Endodermal cell (in vitro differentiated cells): Measurements from ENCODE around the gene LTBP3. TPM values are rescaled to one million over a fixed set of nuclear protein-coding genes. Genes with fewer than 3 reads are reported as not detected.
A peak's percentile ranks its signal among the peaks of the same experiment; 100 is the strongest.

Source experiments
- DNase-seq: peaks from one replicate; pipeline ENCODE4 v3.0.0-alpha.2; 2017
- H3K27ac ChIP-seq: 2 replicates; pipeline ENCODE4 v1.5.1; 2013; ENCODE audit warnings: mild to moderate bottlenecking, low read depth, low read length, moderate library complexity
- H3K27me3 ChIP-seq: 2 replicates; pipeline ENCODE4 v1.6.1; 2013; ENCODE audit warnings: mild to moderate bottlenecking, low read length, moderate library complexity; ENCODE audit not compliant: insufficient read depth, control insufficient read depth, poor library complexity, severe bottlenecking
- H3K36me3 ChIP-seq: 2 replicates; pipeline ENCODE4 v1.7.0; 2013; ENCODE audit warnings: mild to moderate bottlenecking, low read length, moderate library complexity; ENCODE audit not compliant: control insufficient read depth, insufficient read depth
- H3K4me1 ChIP-seq: one replicate; pipeline ENCODE4 v1.7.0; 2013; ENCODE audit warnings: low read length; ENCODE audit not compliant: control insufficient read depth, insufficient read depth
- H3K4me3 ChIP-seq: 2 replicates; pipeline ENCODE4 v1.5.1; 2013; ENCODE audit warnings: mild to moderate bottlenecking, low read length, moderate library complexity
- H3K9ac ChIP-seq: 2 replicates; pipeline ENCODE4 v1.6.1; 2013; ENCODE audit warnings: mild to moderate bottlenecking, low read length, moderate library complexity; ENCODE audit not compliant: poor library complexity, severe bottlenecking; ENCODE audit errors: extremely low read depth
- H3K9me3 ChIP-seq: 2 replicates; pipeline ENCODE4 v1.6.1; 2013; ENCODE audit warnings: mild to moderate bottlenecking, low read length, moderate library complexity; ENCODE audit not compliant: control insufficient read depth
- H3K27ac Mint-ChIP-seq: 2 replicates; pipeline ENCODE4 v1.8.0; 2020; ENCODE audit warnings: mixed read lengths
- H3K27me3 Mint-ChIP-seq: 2 replicates; pipeline ENCODE4 v1.8.0; 2021; ENCODE audit warnings: mild to moderate bottlenecking, mixed read lengths; ENCODE audit not compliant: insufficient read depth
- H3K36me3 Mint-ChIP-seq: 2 replicates; pipeline ENCODE4 v1.8.0; 2020; ENCODE audit warnings: low read depth, mixed read lengths
- H3K4me1 Mint-ChIP-seq: 2 replicates; pipeline ENCODE4 v1.8.0; 2020; ENCODE audit warnings: mixed read lengths
- H3K4me3 Mint-ChIP-seq: 2 replicates; pipeline ENCODE4 v1.8.0; 2020; ENCODE audit warnings: mild to moderate bottlenecking, moderate library complexity, mixed read lengths
- H3K9me3 Mint-ChIP-seq: 2 replicates; pipeline ENCODE4 v1.8.0; 2020; ENCODE audit warnings: mild to moderate bottlenecking, mixed read lengths
- whole genome bisulfite sequencing, 2 experiments: methylation state at CpG; one replicate each; pipeline versions ENCODE4 v1.1.5 to v1.1.7; 2013; ENCODE audit warnings: missing lambda C conversion rate in 2 of 2, mixed read lengths in 1 of 2; ENCODE audit not compliant: insufficient coverage in 1 of 2, insufficient read length in 1 of 2; 5-methylcytosine and 5-hydroxymethylcytosine counted together
- total RNA-seq, 2 donors: library from RNA; stranded (reverse); fragmentation: NEBNext Ultra II Directional in 1 of 2; extraction: Animal tissue kit (Norgen Biotek cat#: 25700) in 1 of 2; gene quantifications; 2 replicates in 1 of 2; 3 replicates in 1 of 2; pipeline ENCODE4 v1.2.1, GENCODE V29; 2021
- TF ChIP-seq, protein P1 (sequence below): fragments of 200-600 bp; sonication (generic); conservative IDR thresholded peaks from 2 replicates; pipeline ENCODE4 v1.5.0; 2021; ENCODE audit warnings: antibody characterized with exemption, mild to moderate bottlenecking

The LTBP3 gene
- total RNA-seq, 2 donors from 2014 or later: 19.7 to 24.2 TPM

GRCh38 chr11:65549096-65549495 is 9.1 kb downstream of the LTBP3 start:
- Histone ChIP-seq H3K4me3 (no peak overlapping the region), H3K9me3 (no peaks in the 10 kb centered on the region), H3K9ac (no peak overlapping the region), H3K36me3 (no peaks in the 10 kb centered on the region), H3K4me1 (peaks cover 3% of the 10 kb centered on the region), H3K27me3 (peaks cover 50% of the 10 kb centered on the region), H3K27ac (no peak overlapping the region)
- no peak for DNase-seq
- peaks cover 22% of the 10 kb centered on the region for H3K4me1 Mint-ChIP-seq
- no peak overlapping the region for H3K27ac Mint-ChIP-seq
- WGBS, 2 experiments: 91% methylated on average over 3 of the region's 3 CpGs; no CpG with 5 or more reads in 1 of the 2 experiments
- no peak overlapping the region for H3K4me3 Mint-ChIP-seq
- H3K27me3 Mint-ChIP-seq: peaks cover 82% of the 10 kb centered on the region
- no peaks in the 10 kb centered on the region for H3K36me3 Mint-ChIP-seq
- TF ChIP-seq, protein P1, sequence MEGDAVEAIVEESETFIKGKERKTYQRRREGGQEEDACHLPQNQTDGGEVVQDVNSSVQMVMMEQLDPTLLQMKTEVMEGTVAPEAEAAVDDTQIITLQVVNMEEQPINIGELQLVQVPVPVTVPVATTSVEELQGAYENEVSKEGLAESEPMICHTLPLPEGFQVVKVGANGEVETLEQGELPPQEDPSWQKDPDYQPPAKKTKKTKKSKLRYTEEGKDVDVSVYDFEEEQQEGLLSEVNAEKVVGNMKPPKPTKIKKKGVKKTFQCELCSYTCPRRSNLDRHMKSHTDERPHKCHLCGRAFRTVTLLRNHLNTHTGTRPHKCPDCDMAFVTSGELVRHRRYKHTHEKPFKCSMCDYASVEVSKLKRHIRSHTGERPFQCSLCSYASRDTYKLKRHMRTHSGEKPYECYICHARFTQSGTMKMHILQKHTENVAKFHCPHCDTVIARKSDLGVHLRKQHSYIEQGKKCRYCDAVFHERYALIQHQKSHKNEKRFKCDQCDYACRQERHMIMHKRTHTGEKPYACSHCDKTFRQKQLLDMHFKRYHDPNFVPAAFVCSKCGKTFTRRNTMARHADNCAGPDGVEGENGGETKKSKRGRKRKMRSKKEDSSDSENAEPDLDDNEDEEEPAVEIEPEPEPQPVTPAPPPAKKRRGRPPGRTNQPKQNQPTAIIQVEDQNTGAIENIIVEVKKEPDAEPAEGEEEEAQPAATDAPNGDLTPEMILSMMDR: no peak
- H3K9me3 Mint-ChIP-seq: no peaks in the 10 kb centered on the region

DNA sequence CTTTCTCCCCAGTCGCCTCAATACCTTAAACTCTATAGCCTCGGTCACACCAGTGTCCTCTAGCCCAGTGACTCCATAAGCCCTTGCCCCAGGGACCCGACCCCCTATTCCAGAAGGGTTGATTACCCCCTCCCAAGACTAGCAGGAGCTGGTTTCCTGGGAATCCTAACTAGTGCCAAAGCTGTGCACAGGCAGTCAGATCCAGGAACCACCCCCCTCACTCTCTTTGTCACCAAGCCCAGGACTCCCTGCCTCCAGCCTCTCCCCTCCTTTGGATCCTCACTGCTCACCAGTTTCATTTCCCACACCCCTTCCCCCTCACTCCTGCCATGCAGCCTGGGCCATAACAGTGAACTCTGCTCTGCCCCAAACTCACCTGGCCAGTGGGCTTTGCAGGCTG is 9.8 kb downstream of the LTBP3 start:
- TF ChIP-seq, protein P1: no peak
- peaks cover 22% of the 10 kb centered on the region for H3K4me1 Mint-ChIP-seq
- Histone ChIP-seq H3K36me3 (no peaks in the 10 kb centered on the region), H3K4me1 (no peaks in the 10 kb centered on the region), H3K9ac (no peak overlapping the region), H3K27me3 (peaks cover 55% of the 10 kb centered on the region), H3K27ac (no peak overlapping the region), H3K4me3 (no peak overlapping the region), H3K9me3 (no peaks in the 10 kb centered on the region)
- no peak for DNase-seq
- H3K27me3 Mint-ChIP-seq: peaks cover 85% of the 10 kb centered on the region
- WGBS, 2 experiments: 89 to 95% methylated on average over 3 of the region's 3 CpGs
- H3K36me3 Mint-ChIP-seq: no peaks in the 10 kb centered on the region
- no peak overlapping the region for H3K4me3 Mint-ChIP-seq
- H3K9me3 Mint-ChIP-seq: no peaks in the 10 kb centered on the region
- H3K27ac Mint-ChIP-seq: no peak overlapping the region

GRCh38 chr11:65547446-65548125 is 10.6 kb downstream of the LTBP3 start:
- 69 to 70% methylated on average over 43 to 52 of the region's 52 CpGs for WGBS, 2 experiments
- Histone ChIP-seq H3K27me3 (peaks cover 55% of the 10 kb centered on the region), H3K9ac (no peak overlapping the region), H3K36me3 (no peaks in the 10 kb centered on the region), H3K27ac (no peak overlapping the region), H3K9me3 (no peaks in the 10 kb centered on the region), H3K4me3 (no peak overlapping the region), H3K4me1 (no peaks in the 10 kb centered on the region)
- H3K27me3 Mint-ChIP-seq: peaks cover 93% of the 10 kb centered on the region
- peaks cover 22% of the 10 kb centered on the region for H3K4me1 Mint-ChIP-seq
- peak; percentile 73 for DNase-seq
- H3K4me3 Mint-ChIP-seq: no peak overlapping the region
- no peak overlapping the region for H3K27ac Mint-ChIP-seq
- H3K36me3 Mint-ChIP-seq: no peaks in the 10 kb centered on the region
- TF ChIP-seq, protein P1: peak; percentile 58
- no peaks in the 10 kb centered on the region for H3K9me3 Mint-ChIP-seq
